SU-DHL-6 (cell line): ENCODE measurements around the gene PGRMC1.

Experiments used
- CTCF ChIP-seq: fragments of 200-600 bp; sonication (generic); IDR thresholded peaks from one replicate; pipeline ENCODE4 v1.5.1; 2017; ENCODE audit warnings: antibody characterized with exemption, mild to moderate bottlenecking, low read length, moderate library complexity; ENCODE audit not compliant: insufficient read depth, poor library complexity, severe bottlenecking
- EZH2phosphoT487 ChIP-seq: fragments of 200-600 bp; sonication (generic), shearing (Covaris generic); conservative IDR thresholded peaks from 2 replicates; pipeline ENCODE4 v1.6.1; 2018; ENCODE audit warnings: mild to moderate bottlenecking, antibody characterized with exemption, low read length, moderate library complexity, mixed read lengths

- no peak for TF ChIP-seq EZH2phosphoT487
- no peak for TF ChIP-seq CTCF
Observed at GRCh38 chrX:119272882-119273419, 36.9 kb downstream of the PGRMC1 start.
